ENCODE measurements around the gene COPE. TPM values are rescaled to one million over a fixed set of nuclear protein-coding genes. Genes with fewer than 3 reads are reported as not detected.

Gene COPE
- polyA plus RNA-seq, 1 donor from 2014 or later, result 397 TPM

GRCh38 chr19:18876865-18877264, 42.3 kb downstream of the COPE start:
- no peaks in the 10 kb centered on the region for H3K9me2 ChIP-seq (ENCODE audit: insufficient read depth, low read length)
- no peak overlapping the region for H3K27ac ChIP-seq (ENCODE audit: low read length)
- H3K27me3 ChIP-seq (ENCODE audit: insufficient read depth, low read depth, low read length), result no peaks in the 10 kb centered on the region
- no peaks in the 10 kb centered on the region for H3K79me2 ChIP-seq (replicated peaks; ENCODE audit: insufficient read depth, low read length)
- H3F3A ChIP-seq (ENCODE audit: insufficient read depth, low read length, poor library complexity, severe bottlenecking), result no peaks in the 10 kb centered on the region
- no peak overlapping the region for H3K4me3 ChIP-seq (ENCODE audit: low read length)
- no peaks in the 10 kb centered on the region for H4K20me1 ChIP-seq (ENCODE audit: insufficient read depth)
- H3K9me3 ChIP-seq (ENCODE audit: low read length), result no peaks in the 10 kb centered on the region
- no peak overlapping the region for H2AFZ ChIP-seq (ENCODE audit: low read depth, low read length)
- TF ChIP-seq POLR2AphosphoS5 (IDR thresholded peaks at IDR 0.05) (no peak), RAD21 (conservative IDR thresholded peaks at IDR 0.05) (no peak), TAF1 (IDR thresholded peaks at IDR 0.05; ENCODE audit: low read depth) (no peak), EP300 (conservative IDR thresholded peaks at IDR 0.05; ENCODE audit: poor library complexity, severe bottlenecking) (no peak), EZH2 (IDR thresholded peaks at IDR 0.05; ENCODE audit: borderline replicate concordance, insufficient read depth, low read length, poor library complexity, severe bottlenecking) (no peak), SMC3 (conservative IDR thresholded peaks at IDR 0.05; ENCODE audit: poor library complexity) (no peak), MXI1 (conservative IDR thresholded peaks at IDR 0.05; ENCODE audit: poor library complexity, severe bottlenecking) (no peak), REST (IDR thresholded peaks at IDR 0.05; ENCODE audit: borderline replicate concordance) (no peak), CTCF (IDR thresholded peaks at IDR 0.05; ENCODE audit: poor library complexity, severe bottlenecking) (no peak)
- H3K9ac ChIP-seq (ENCODE audit: low read length), result no peak overlapping the region
- no peak overlapping the region for H3K4me2 ChIP-seq (ENCODE audit: low read length)
- H3K36me3 ChIP-seq (ENCODE audit: insufficient read depth, low read length), result peaks cover 17% of the 10 kb centered on the region

GRCh38 chr19:18875726-18876125, 43.5 kb downstream of the COPE start:
- H3K4me2 ChIP-seq (ENCODE audit: low read length), result no peak overlapping the region
- no peaks in the 10 kb centered on the region for H4K20me1 ChIP-seq (ENCODE audit: insufficient read depth)
- no peak overlapping the region for H3K4me3 ChIP-seq (ENCODE audit: low read length)
- H3K79me2 ChIP-seq (replicated peaks; ENCODE audit: insufficient read depth, low read length), result no peaks in the 10 kb centered on the region
- no peak overlapping the region for H3K27ac ChIP-seq (ENCODE audit: low read length)
- H3K9me2 ChIP-seq (ENCODE audit: insufficient read depth, low read length), result no peaks in the 10 kb centered on the region
- H3K27me3 ChIP-seq (ENCODE audit: insufficient read depth, low read depth, low read length), result no peaks in the 10 kb centered on the region
- TF ChIP-seq REST (IDR thresholded peaks at IDR 0.05; ENCODE audit: borderline replicate concordance) (no peak), SMC3 (conservative IDR thresholded peaks at IDR 0.05; ENCODE audit: poor library complexity) (no peak), RAD21 (conservative IDR thresholded peaks at IDR 0.05) (no peak), EP300 (conservative IDR thresholded peaks at IDR 0.05; ENCODE audit: poor library complexity, severe bottlenecking) (no peak), TAF1 (IDR thresholded peaks at IDR 0.05; ENCODE audit: low read depth) (no peak)
- H3K36me3 ChIP-seq (ENCODE audit: insufficient read depth, low read length), result peaks cover 14% of the 10 kb centered on the region
- H2AFZ ChIP-seq (ENCODE audit: low read depth, low read length), result no peak overlapping the region
- no peak overlapping the region for H3K9ac ChIP-seq (ENCODE audit: low read length)
- H3K9me3 ChIP-seq (ENCODE audit: low read length), result no peaks in the 10 kb centered on the region
- no peaks in the 10 kb centered on the region for H3F3A ChIP-seq (ENCODE audit: insufficient read depth, low read length, poor library complexity, severe bottlenecking)
